ENCODE results near the gene TFEB.
A peak's percentile ranks its signal among the peaks of the same experiment; 100 is the strongest.

The TFEB gene

DNA sequence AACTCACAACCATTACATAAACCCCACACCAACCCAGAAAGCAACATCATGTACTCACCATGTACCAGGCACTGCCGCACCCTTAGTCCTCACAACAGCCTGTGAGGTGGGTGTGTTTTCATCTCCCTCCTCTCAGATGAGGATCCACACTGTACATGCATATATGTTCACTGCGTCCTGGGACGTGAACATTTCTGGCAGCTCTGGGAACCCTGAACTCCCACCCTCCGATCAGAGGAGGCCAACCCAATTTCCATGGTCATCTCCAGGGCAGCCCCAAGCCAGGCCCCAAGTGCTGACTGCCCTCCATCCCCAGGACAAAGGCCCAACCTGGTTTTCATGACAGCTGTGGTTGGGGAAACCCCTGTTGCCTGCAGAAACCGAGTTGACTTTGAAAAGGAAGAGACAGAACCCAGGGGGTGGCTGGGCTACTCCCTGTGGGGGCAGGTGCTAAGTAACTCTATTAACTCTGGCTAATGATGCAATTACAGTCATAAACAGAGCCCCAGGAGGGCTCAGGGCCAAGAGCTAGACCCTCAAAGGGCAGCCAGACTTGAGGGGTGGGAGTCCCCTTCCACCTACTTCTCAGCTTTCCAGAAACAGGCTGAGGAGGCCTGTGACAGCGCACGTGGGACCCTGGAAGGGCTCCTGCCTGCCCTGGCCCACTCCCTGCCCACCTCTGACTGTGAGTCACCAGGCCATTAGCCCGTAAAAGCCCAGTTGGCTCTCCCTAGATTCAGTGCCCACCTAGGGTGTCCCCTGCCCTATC, 2.6 kb downstream of the TFEB start:
- Histone ChIP-seq H3K36me3 (ENCODE audit: control insufficient read depth, low read length) (peaks cover 38% of the 10 kb centered on the region), H3K4me3 (ENCODE audit: low read length) (peak overlapping the region; percentile 96), H3K9me2 (replicated peaks; ENCODE audit: control insufficient read depth, low read length) (no peaks in the 10 kb centered on the region), H3K4me2 (ENCODE audit: low read length) (peak overlapping the region; percentile 98), H3K9me3 (ENCODE audit: control insufficient read depth, insufficient read depth, low read length) (no peaks in the 10 kb centered on the region), H3F3A (ENCODE audit: control insufficient read depth, insufficient read depth) (no peaks in the 10 kb centered on the region; the same call in 1 of the 2 replicates), H3K27me3 (ENCODE audit: control insufficient read depth, low read length) (no peaks in the 10 kb centered on the region), H3K4me1 (ENCODE audit: control insufficient read depth, low read length) (peaks cover 69% of the 10 kb centered on the region), H4K20me1 (ENCODE audit: control insufficient read depth, insufficient read depth, low read depth, low read length) (no peaks in the 10 kb centered on the region), H3K27ac (ENCODE audit: low read depth, low read length) (peak overlapping the region; percentile 94), H3K79me2 (ENCODE audit: control insufficient read depth, low read length) (peaks cover 62% of the 10 kb centered on the region)
- TF ChIP-seq, protein P1, sequence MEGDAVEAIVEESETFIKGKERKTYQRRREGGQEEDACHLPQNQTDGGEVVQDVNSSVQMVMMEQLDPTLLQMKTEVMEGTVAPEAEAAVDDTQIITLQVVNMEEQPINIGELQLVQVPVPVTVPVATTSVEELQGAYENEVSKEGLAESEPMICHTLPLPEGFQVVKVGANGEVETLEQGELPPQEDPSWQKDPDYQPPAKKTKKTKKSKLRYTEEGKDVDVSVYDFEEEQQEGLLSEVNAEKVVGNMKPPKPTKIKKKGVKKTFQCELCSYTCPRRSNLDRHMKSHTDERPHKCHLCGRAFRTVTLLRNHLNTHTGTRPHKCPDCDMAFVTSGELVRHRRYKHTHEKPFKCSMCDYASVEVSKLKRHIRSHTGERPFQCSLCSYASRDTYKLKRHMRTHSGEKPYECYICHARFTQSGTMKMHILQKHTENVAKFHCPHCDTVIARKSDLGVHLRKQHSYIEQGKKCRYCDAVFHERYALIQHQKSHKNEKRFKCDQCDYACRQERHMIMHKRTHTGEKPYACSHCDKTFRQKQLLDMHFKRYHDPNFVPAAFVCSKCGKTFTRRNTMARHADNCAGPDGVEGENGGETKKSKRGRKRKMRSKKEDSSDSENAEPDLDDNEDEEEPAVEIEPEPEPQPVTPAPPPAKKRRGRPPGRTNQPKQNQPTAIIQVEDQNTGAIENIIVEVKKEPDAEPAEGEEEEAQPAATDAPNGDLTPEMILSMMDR (IDR thresholded peaks at IDR 0.05; ENCODE audit: low read depth, low read length, poor library complexity, severe bottlenecking), result no peak
- TF ChIP-seq EZH2phosphoT487 (IDR thresholded peaks at IDR 0.05; ENCODE audit: borderline replicate concordance, low read length), result no peak

DNA sequence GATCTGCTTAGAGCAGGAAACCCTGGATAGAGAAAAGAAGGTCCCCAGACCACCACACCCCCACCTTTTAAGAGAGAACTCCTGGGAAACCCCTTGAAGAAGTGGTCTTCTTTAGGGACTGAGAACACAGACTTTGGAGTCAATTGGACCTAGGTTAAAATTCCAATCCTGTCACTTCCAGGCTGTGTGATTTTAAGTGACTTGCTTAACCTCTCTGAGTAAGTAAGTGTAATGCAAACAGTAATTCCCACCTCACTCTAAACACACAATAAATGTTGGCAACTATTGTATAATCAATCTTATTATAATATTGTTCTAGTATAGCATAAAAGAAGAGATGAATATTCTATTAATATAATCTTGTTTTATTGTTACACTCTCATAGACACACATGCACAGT, 3.3 kb downstream of the TFEB start:
- Histone ChIP-seq H3K27ac (ENCODE audit: low read depth, low read length) (peak overlapping the region; percentile 94), H3K27me3 (ENCODE audit: control insufficient read depth, low read length) (no peaks in the 10 kb centered on the region), H3K9me2 (replicated peaks; ENCODE audit: control insufficient read depth, low read length) (no peaks in the 10 kb centered on the region), H3K4me2 (ENCODE audit: low read length) (peak overlapping the region; percentile 98), H3F3A (ENCODE audit: control insufficient read depth, insufficient read depth) (no peaks in the 10 kb centered on the region; the same call in 1 of the 2 replicates), H3K4me3 (ENCODE audit: low read length) (peak overlapping the region; percentile 96), H3K9me3 (ENCODE audit: control insufficient read depth, insufficient read depth, low read length) (no peaks in the 10 kb centered on the region), H3K79me2 (ENCODE audit: control insufficient read depth, low read length) (peaks cover 68% of the 10 kb centered on the region), H3K36me3 (ENCODE audit: control insufficient read depth, low read length) (peaks cover 38% of the 10 kb centered on the region), H4K20me1 (ENCODE audit: control insufficient read depth, insufficient read depth, low read depth, low read length) (no peaks in the 10 kb centered on the region), H3K4me1 (ENCODE audit: control insufficient read depth, low read length) (peaks cover 75% of the 10 kb centered on the region)
- TF ChIP-seq, protein P1 (IDR thresholded peaks at IDR 0.05; ENCODE audit: low read depth, low read length, poor library complexity, severe bottlenecking), result no peak
- TF ChIP-seq EZH2phosphoT487 (IDR thresholded peaks at IDR 0.05; ENCODE audit: borderline replicate concordance, low read length), result no peak

DNA sequence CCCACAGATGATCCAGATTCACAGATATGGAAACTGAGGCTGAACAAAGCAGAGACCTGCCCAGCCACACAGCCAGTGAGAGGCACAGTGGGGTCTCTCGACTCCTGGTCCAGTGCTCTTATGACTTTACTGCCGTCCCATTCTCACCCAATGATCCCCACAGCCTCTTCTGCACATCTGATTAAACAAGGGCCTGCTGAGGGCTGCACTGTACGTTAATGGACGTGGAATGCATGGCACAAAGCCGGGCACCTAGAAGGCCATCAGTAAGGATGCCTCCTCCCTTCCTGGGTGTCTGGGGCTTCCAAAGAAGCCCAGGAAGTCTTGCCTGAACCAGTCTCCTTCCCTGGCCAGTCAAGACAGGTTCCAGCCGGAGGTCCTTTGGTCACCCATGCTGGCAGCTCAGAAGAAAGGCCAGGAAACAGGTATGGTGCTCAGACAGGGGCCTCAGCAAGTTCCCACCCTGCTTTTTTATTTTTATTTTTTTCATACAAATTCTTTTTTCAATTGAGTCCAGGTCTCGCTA, 3.8 kb downstream of the TFEB start:
- peak overlapping the region; percentile 96 for H3K4me3 ChIP-seq (ENCODE audit: low read length)
- TF ChIP-seq, protein P1 (IDR thresholded peaks at IDR 0.05; ENCODE audit: low read depth, low read length, poor library complexity, severe bottlenecking), result no peak
- TF ChIP-seq EZH2phosphoT487 (IDR thresholded peaks at IDR 0.05; ENCODE audit: borderline replicate concordance, low read length), result no peak
- H3K9me2 ChIP-seq (replicated peaks; ENCODE audit: control insufficient read depth, low read length), result no peaks in the 10 kb centered on the region
- H4K20me1 ChIP-seq (ENCODE audit: control insufficient read depth, insufficient read depth, low read depth, low read length), result no peaks in the 10 kb centered on the region
- no peaks in the 10 kb centered on the region; the same call in 1 of the 2 replicates for H3F3A ChIP-seq (ENCODE audit: control insufficient read depth, insufficient read depth)
- H3K27ac ChIP-seq (ENCODE audit: low read depth, low read length), result no peak overlapping the region
- H3K4me1 ChIP-seq (ENCODE audit: control insufficient read depth, low read length), result peaks cover 80% of the 10 kb centered on the region
- peak overlapping the region; percentile 98 for H3K4me2 ChIP-seq (ENCODE audit: low read length)
- peaks cover 73% of the 10 kb centered on the region for H3K79me2 ChIP-seq (ENCODE audit: control insufficient read depth, low read length)
- H3K27me3 ChIP-seq (ENCODE audit: control insufficient read depth, low read length), result no peaks in the 10 kb centered on the region
- no peaks in the 10 kb centered on the region for H3K9me3 ChIP-seq (ENCODE audit: control insufficient read depth, insufficient read depth, low read length)
- H3K36me3 ChIP-seq (ENCODE audit: control insufficient read depth, low read length), result peaks cover 38% of the 10 kb centered on the region

Data from DOHH2 (cell line).